GM23338 (cell line): ENCODE measurements around the gene POM121L12.

Experiments
- CREB1 ChIP-seq: fragments of 250-450 bp; sonication (Bioruptor Pico); IDR thresholded peaks from 2 replicates; pipeline ENCODE4 v1.5.0; 2020; ENCODE audit warnings: low read depth, mild to moderate bottlenecking, moderate library complexity
- CTCF ChIP-seq, 2 experiments: fragments of 200-600 bp in 1 of 2; sonication (generic) in 1 of 2; conservative IDR thresholded peaks; 2 replicates each; pipeline versions ENCODE4 v1.5.1 to v1.6.1; 2016 to 2017; ENCODE audit warnings: antibody characterized with exemption in 2 of 2, low read depth in 2 of 2, mild to moderate bottlenecking in 2 of 2, moderate library complexity in 1 of 2
- ETS1 ChIP-seq: IDR thresholded peaks from 2 replicates; pipeline ENCODE4 v1.6.1; 2016; ENCODE audit warnings: antibody characterized with exemption
- EZH2 ChIP-seq: fragments of 200-600 bp; sonication (generic); IDR thresholded peaks from one replicate; pipeline ENCODE4 v1.8.0; 2017; ENCODE audit warnings: antibody characterized with exemption, mild to moderate bottlenecking, low read depth; ENCODE audit not compliant: unreplicated experiment
- EZH2phosphoT487 ChIP-seq: fragments of 200-600 bp; sonication (generic); IDR thresholded peaks from one replicate; pipeline ENCODE4 v1.8.1; 2018; ENCODE audit warnings: antibody characterized with exemption; ENCODE audit not compliant: unreplicated experiment
- JUNB ChIP-seq: IDR thresholded peaks from one replicate; pipeline ENCODE4 v1.6.1; 2016; ENCODE audit warnings: antibody characterized with exemption; ENCODE audit not compliant: unreplicated experiment
- NANOG ChIP-seq: IDR thresholded peaks from 2 replicates; pipeline ENCODE4 v1.6.1; 2016; ENCODE audit warnings: antibody characterized with exemption, borderline replicate concordance
- POLR2AphosphoS5 ChIP-seq: IDR thresholded peaks from 2 replicates; pipeline ENCODE4 v1.6.1; 2016; ENCODE audit warnings: antibody characterized with exemption, low read depth
- REST ChIP-seq: IDR thresholded peaks from one replicate; pipeline ENCODE4 v1.6.1; 2018; ENCODE audit warnings: antibody characterized with exemption; ENCODE audit not compliant: unreplicated experiment
- STAT1 ChIP-seq: IDR thresholded peaks from one replicate; pipeline ENCODE4 v1.6.1; 2016; ENCODE audit warnings: antibody characterized with exemption; ENCODE audit not compliant: unreplicated experiment
- ZNF114 ChIP-seq: fragments of 250-450 bp; sonication (Bioruptor Pico); IDR thresholded peaks from 2 replicates; pipeline ENCODE4 v1.5.0; 2020; ENCODE audit warnings: mild to moderate bottlenecking, moderate library complexity
- ZNF331 ChIP-seq: fragments of 250-450 bp; sonication (Bioruptor Pico); IDR thresholded peaks from 2 replicates; pipeline ENCODE4 v1.5.0; 2020; ENCODE audit warnings: low read depth, mild to moderate bottlenecking, moderate library complexity
- ZNF462 ChIP-seq: fragments of 250-450 bp; sonication (Bioruptor Pico); IDR thresholded peaks from 2 replicates; pipeline ENCODE4 v1.5.0; 2020; ENCODE audit warnings: mild to moderate bottlenecking, moderate library complexity

DNA sequence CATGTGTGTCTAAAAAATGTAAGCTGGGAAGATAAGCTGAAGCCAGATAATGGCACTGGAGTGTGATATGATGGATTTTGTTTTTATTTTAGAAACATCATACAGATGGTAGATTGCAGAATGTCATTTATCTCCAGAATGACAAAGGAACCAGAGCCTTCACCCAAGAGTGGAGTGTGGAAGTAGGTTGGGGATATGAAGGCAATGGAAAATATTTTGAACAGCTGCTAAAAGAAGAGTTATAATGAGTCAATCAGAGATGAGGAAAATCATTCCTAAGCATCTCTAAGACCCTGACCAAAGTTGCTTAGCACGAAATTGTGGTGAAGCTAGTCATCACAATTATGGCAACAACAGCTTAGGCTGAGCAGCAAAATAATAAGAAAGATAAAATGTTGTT lies 39.8 kb upstream of the POM121L12 start:
- TF ChIP-seq CTCF (conservative IDR thresholded peaks at IDR 0.05; ENCODE audit: low read depth in 2 of 2) (no peak), JUNB (no peak), REST (no peak), POLR2AphosphoS5 (no peak), EZH2 (no peak), CREB1 (CRISPR knock-in tag) (no peak), EZH2phosphoT487 (no peak), ETS1 (no peak), NANOG (no peak), ZNF331 (CRISPR knock-in tag) (no peak), ZNF462 (CRISPR knock-in tag) (no peak), ZNF114 (CRISPR knock-in tag) (no peak), STAT1 (no peak)
